ENCODE data around the gene GNAO1. TPM values are rescaled to one million over a fixed set of nuclear protein-coding genes. Genes with fewer than 3 reads are reported as not detected.

The GNAO1 gene
- polyA plus RNA-seq, 4 donors: 0.81 to 8.2 (median 3.2) TPM

DNA sequence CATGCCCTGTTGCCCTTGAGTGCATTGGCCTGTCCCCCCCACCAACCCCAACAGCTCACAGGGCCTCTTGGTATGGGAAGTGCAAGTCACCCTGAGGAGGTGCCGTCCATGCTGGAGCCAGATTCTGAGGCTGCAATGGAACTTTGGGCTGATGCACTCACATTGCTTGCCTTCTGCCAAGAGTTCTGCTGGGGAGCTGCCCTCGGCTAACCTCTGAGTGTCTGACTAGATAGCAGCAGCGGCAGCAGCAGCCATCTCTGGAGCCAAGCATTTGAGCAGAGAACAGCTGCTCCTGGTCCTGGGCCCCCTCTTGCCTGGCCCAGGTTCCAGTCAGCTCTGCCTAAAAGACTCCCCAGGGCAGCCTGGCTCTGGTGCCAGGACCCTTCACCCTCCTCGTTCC lies 61.5 kb downstream of the GNAO1 start:
- peak overlapping the region in 1 of 3 donors; percentile 22 for H3K27ac ChIP-seq (ENCODE audit: low read depth in 1 of 3, low read length in 2 of 3)
- H3K27me3 ChIP-seq (ENCODE audit: control insufficient read depth in 3 of 3, insufficient read depth in 3 of 3, low read length in 3 of 3): no peaks in the 10 kb centered on the region
- H3K9me3 ChIP-seq (ENCODE audit: control insufficient read depth in 2 of 2, insufficient read depth in 1 of 2, low read depth in 1 of 2, low read length in 1 of 2): no peaks in the 10 kb centered on the region
- no peak overlapping the region for H3K4me3 ChIP-seq (ENCODE audit: low read depth in 1 of 3, low read length in 3 of 3)
- DNase-seq (no peak), FAIRE-seq (no peak)
- H3K4me1 ChIP-seq (ENCODE audit: control insufficient read depth in 3 of 3, insufficient read depth in 2 of 3, low read depth in 1 of 3, low read length in 2 of 3): no peaks in the 10 kb centered on the region
- WGBS, 3 donors: 63 to 77% (median 75%) methylated on average over 4 of the region's 4 CpGs
- H3K36me3 ChIP-seq (ENCODE audit: control insufficient read depth in 3 of 3, insufficient read depth in 2 of 3, low read depth in 1 of 3, low read length in 3 of 3): no peaks in the 10 kb centered on the region

DNA sequence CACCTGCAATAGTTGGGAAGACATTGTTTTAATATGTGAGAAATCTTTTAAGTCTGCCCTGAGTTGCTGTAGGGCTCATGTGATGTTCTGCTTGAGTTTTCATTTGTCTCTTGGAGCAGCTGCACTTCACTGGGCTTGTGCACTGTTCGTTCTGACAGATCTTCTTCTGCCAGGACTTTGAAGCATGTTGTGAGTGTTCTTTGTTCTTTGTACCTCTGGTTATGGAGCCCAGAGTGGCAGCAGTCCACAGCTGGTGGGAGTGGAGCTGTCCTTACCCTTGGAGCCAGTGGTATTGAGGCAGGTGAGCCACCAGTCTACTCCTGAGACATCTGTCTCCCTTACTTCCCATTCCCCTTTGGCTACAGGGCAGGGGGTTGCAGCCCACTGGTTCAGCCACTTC lies 64.6 kb downstream of the GNAO1 start:
- Histone ChIP-seq H3K4me1 (ENCODE audit: control insufficient read depth in 3 of 3, insufficient read depth in 2 of 3, low read depth in 1 of 3, low read length in 2 of 3) (peaks cover 0 to 4% (median 0%) of the 10 kb centered on the region in 3 donors), H3K27ac (ENCODE audit: low read depth in 1 of 3, low read length in 2 of 3) (no peak overlapping the region)
- no peak for FAIRE-seq

DNA sequence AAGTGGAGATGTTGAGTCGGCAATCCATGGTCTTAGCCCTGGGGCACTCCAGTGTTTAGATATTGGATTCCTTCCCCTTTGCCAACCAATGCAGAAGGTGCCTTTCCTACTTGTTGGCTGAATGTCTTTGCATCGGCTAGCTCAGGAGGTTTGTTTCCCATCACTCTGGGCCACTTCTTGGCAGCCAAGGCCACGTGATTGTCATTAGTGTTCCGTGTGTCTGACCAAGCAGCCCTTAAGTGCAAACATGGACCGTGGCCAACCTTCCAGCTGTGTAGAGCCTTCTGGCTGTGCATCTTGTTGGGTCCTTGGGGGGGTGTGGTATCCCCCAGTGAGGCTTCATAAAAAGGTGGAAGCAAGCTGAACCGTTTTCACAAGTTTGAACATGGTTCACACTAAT lies 66.0 kb downstream of the GNAO1 start:
- Histone ChIP-seq H3K9me3 (ENCODE audit: control insufficient read depth in 2 of 2, insufficient read depth in 1 of 2, low read depth in 1 of 2, low read length in 1 of 2) (no peaks in the 10 kb centered on the region), H3K36me3 (ENCODE audit: control insufficient read depth in 3 of 3, insufficient read depth in 2 of 3, low read depth in 1 of 3, low read length in 3 of 3) (no peaks in the 10 kb centered on the region), H3K27ac (ENCODE audit: low read depth in 1 of 3, low read length in 2 of 3) (no peak overlapping the region), H3K4me1 (ENCODE audit: control insufficient read depth in 3 of 3, insufficient read depth in 2 of 3, low read depth in 1 of 3, low read length in 2 of 3) (peaks cover 0 to 11% (median 3%) of the 10 kb centered on the region in 3 donors), H3K4me3 (ENCODE audit: low read depth in 1 of 3, low read length in 3 of 3) (no peak overlapping the region), H3K27me3 (ENCODE audit: control insufficient read depth in 3 of 3, insufficient read depth in 3 of 3, low read length in 3 of 3) (no peaks in the 10 kb centered on the region)
- DNase-seq (peak in 1 of 2 donors; percentile 53), FAIRE-seq (no peak)
- WGBS, 3 donors: 62 to 72% (median 67%) methylated on average over 6 of the region's 6 CpGs

More for the DNA sequence above, 64.6 kb downstream of the GNAO1 start:
- 10 to 51% (median 36%) methylated on average over 1 of the region's 1 CpG for WGBS, 3 donors
- Histone ChIP-seq H3K4me3 (ENCODE audit: low read depth in 1 of 3, low read length in 3 of 3) (no peak overlapping the region), H3K9me3 (ENCODE audit: control insufficient read depth in 2 of 2, insufficient read depth in 1 of 2, low read depth in 1 of 2, low read length in 1 of 2) (no peaks in the 10 kb centered on the region), H3K36me3 (ENCODE audit: control insufficient read depth in 3 of 3, insufficient read depth in 2 of 3, low read depth in 1 of 3, low read length in 3 of 3) (no peaks in the 10 kb centered on the region), H3K27me3 (ENCODE audit: control insufficient read depth in 3 of 3, insufficient read depth in 3 of 3, low read length in 3 of 3) (no peaks in the 10 kb centered on the region)
- no peak for DNase-seq

DNA sequence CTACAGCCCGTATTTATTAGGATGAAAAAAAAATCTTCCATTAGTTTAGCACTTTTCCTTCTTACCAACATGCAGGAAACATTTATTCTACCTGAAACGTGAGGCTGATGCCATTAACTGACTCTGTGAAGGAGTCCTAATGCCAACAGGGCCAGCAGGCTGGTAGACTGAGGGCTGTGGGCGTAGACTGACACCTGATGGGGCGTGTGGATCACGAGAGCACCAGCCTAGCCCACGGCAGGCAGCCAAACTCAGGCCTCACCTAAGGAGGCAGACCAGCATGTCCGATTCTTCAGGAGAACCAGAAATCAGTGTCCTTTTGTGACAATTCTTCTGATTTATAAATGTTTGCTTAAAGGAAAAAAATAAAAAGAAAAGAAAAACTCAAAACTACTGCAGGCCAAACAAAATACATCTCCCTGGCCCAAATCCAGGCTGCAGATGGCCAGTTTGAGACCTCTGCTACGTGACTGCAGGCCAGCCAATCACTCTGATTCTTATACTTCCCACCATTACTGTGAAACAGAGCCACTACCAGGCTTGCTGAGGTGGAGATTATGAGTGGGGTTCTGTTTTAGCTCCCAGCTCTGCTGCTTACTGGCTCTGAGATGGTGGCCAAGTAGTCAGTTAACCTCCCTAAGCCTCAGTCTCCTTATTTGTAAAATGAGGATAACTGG lies 66.5 kb downstream of the GNAO1 start:
- 61 to 70% (median 68%) methylated on average over 8 of the region's 8 CpGs for WGBS, 3 donors
- H3K36me3 ChIP-seq (ENCODE audit: control insufficient read depth in 3 of 3, insufficient read depth in 2 of 3, low read depth in 1 of 3, low read length in 3 of 3): no peaks in the 10 kb centered on the region
- H3K9me3 ChIP-seq (ENCODE audit: control insufficient read depth in 2 of 2, insufficient read depth in 1 of 2, low read depth in 1 of 2, low read length in 1 of 2): no peaks in the 10 kb centered on the region
- peaks cover 0 to 15% (median 3%) of the 10 kb centered on the region in 3 donors for H3K4me1 ChIP-seq (ENCODE audit: control insufficient read depth in 3 of 3, insufficient read depth in 2 of 3, low read depth in 1 of 3, low read length in 2 of 3)
- H3K4me3 ChIP-seq (ENCODE audit: low read depth in 1 of 3, low read length in 3 of 3): no peak overlapping the region
- no peaks in the 10 kb centered on the region for H3K27me3 ChIP-seq (ENCODE audit: control insufficient read depth in 3 of 3, insufficient read depth in 3 of 3, low read length in 3 of 3)
- FAIRE-seq (no peak), DNase-seq (peak in 1 of 2 donors; percentile 9)
- H3K27ac ChIP-seq (ENCODE audit: low read depth in 1 of 3, low read length in 2 of 3): peak overlapping the region in 2 of 3 donors; percentile 9 to 67

DNA sequence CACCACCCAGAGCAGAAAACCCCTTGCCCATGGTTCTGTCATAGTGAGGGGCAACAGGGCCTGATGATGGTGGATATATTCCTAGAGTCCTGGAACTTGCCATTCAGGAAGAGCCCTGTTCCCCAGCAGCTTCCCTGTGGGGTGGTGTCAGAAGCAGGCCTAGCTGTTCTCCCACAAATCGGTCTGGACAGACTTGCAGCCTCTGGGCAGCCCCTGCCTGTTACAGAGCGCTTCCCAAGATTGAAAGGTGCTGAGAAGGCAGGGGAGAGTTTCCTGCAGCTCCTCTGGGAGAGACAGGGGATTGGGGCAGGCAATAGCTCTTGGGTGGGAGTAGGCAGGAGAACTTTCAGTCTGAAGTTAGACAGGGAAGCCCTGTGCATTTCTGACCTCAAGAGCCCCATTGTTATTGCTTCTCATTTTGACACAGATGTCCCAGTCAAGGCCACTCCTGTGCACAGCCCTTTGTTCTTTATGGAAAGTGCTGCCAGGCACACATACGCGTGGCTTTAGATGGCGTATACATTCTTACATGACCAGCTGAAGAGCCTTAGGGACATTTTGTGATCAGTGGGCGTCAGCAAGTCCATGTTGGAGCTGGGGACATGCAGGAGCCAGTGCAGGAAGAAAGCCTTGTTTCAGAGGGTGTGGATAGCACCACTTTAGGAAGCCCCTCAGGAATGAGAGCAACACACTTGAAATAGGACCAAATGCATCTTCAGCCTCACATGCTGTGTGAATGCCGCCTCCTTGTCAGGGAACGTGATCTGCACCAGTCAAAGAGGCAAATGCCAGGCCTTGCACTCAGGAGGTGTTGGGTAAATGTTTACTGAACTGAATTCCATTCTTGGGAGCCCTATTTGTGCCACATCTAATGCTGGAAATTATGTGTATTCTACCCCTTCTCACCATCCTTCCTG lies 67.5 kb downstream of the GNAO1 start:
- DNase-seq (no peak), FAIRE-seq (no peak)
- WGBS, 3 donors: 75 to 88% (median 84%) methylated on average over 8 of the region's 8 CpGs
- no peak overlapping the region for H3K4me3 ChIP-seq (ENCODE audit: low read depth in 1 of 3, low read length in 3 of 3)
- H3K9me3 ChIP-seq (ENCODE audit: control insufficient read depth in 2 of 2, insufficient read depth in 1 of 2, low read depth in 1 of 2, low read length in 1 of 2): no peaks in the 10 kb centered on the region
- H3K27ac ChIP-seq (ENCODE audit: low read depth in 1 of 3, low read length in 2 of 3): no peak overlapping the region
- H3K36me3 ChIP-seq (ENCODE audit: control insufficient read depth in 3 of 3, insufficient read depth in 2 of 3, low read depth in 1 of 3, low read length in 3 of 3): no peaks in the 10 kb centered on the region
- peaks cover 0 to 24% (median 3%) of the 10 kb centered on the region in 3 donors for H3K4me1 ChIP-seq (ENCODE audit: control insufficient read depth in 3 of 3, insufficient read depth in 2 of 3, low read depth in 1 of 3, low read length in 2 of 3)
- H3K27me3 ChIP-seq (ENCODE audit: control insufficient read depth in 3 of 3, insufficient read depth in 3 of 3, low read length in 3 of 3): no peaks in the 10 kb centered on the region

DNA sequence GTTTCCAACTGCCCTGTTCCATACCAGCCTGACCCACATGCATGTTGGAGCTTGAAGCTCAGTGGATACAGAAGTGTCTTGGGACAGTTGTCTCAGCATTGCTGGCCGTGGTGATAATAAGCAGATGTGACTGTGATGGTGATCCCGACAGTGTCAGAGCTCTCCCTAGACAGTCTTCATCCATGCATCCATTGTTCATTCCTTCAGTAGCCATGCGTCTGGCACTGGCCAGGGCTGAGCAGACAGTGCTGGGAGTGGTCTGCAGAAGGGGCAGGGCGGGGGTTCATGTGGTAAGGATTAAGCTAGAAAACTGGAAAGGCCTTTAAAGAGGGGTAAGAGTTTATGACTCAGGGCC lies 68.1 kb downstream of the GNAO1 start:
- FAIRE-seq (no peak), DNase-seq (no peak)
- Histone ChIP-seq H3K36me3 (ENCODE audit: control insufficient read depth in 3 of 3, insufficient read depth in 2 of 3, low read depth in 1 of 3, low read length in 3 of 3) (no peaks in the 10 kb centered on the region), H3K27ac (ENCODE audit: low read depth in 1 of 3, low read length in 2 of 3) (no peak overlapping the region), H3K4me3 (ENCODE audit: low read depth in 1 of 3, low read length in 3 of 3) (no peak overlapping the region), H3K4me1 (ENCODE audit: control insufficient read depth in 3 of 3, insufficient read depth in 2 of 3, low read depth in 1 of 3, low read length in 2 of 3) (peaks cover 0 to 30% (median 3%) of the 10 kb centered on the region in 3 donors), H3K27me3 (ENCODE audit: control insufficient read depth in 3 of 3, insufficient read depth in 3 of 3, low read length in 3 of 3) (no peaks in the 10 kb centered on the region), H3K9me3 (ENCODE audit: control insufficient read depth in 2 of 2, insufficient read depth in 1 of 2, low read depth in 1 of 2, low read length in 1 of 2) (no peaks in the 10 kb centered on the region)
- 76 to 85% (median 83%) methylated on average over 4 of the region's 4 CpGs for WGBS, 3 donors

DNA sequence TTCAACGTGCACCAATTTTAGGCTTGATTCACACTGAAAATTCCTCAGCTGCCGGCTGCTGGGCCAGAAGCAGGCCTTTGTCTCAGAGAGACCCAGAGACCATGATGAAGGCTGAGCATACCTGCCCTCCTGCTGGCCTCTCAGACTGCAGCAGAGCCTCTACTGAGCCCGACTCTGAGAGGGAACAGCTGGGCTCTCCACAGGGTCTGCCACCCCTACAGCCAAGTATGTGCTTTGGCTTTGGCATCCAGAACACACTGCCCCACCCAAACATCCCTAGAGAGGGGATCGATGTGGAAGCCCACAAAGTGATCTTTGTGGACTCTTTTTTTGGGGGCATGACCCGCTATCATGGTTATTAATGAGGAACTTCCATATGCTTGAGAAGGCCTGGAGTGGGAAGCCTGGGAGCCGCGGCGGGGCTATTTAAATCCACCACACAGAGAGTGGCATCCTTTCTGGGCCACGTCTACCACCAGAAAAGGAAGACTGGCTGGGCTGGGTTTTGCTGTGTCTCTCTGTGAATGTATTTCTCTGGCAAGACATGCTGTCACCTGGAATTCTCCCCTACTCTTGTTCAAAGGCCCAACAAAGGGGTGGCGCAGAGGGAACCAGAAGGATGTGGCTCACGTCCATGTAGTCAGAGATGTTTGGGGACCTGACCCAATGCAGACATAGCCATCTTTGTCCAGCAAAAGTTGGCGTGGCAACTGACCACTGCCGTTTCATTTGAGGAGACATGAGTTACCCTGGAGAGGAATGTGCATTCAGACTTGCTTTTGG lies 69.3 kb downstream of the GNAO1 start:
- Histone ChIP-seq H3K9me3 (ENCODE audit: control insufficient read depth in 2 of 2, insufficient read depth in 1 of 2, low read depth in 1 of 2, low read length in 1 of 2) (no peaks in the 10 kb centered on the region), H3K27me3 (ENCODE audit: control insufficient read depth in 3 of 3, insufficient read depth in 3 of 3, low read length in 3 of 3) (no peaks in the 10 kb centered on the region), H3K36me3 (ENCODE audit: control insufficient read depth in 3 of 3, insufficient read depth in 2 of 3, low read depth in 1 of 3, low read length in 3 of 3) (no peaks in the 10 kb centered on the region), H3K27ac (ENCODE audit: low read depth in 1 of 3, low read length in 2 of 3) (peak overlapping the region in 1 of 3 donors; percentile 85), H3K4me3 (ENCODE audit: low read depth in 1 of 3, low read length in 3 of 3) (no peak overlapping the region), H3K4me1 (ENCODE audit: control insufficient read depth in 3 of 3, insufficient read depth in 2 of 3, low read depth in 1 of 3, low read length in 2 of 3) (peaks cover 0 to 37% (median 3%) of the 10 kb centered on the region in 3 donors)
- no peak for FAIRE-seq
- 86 to 88% (median 87%) methylated on average over 13 of the region's 13 CpGs for WGBS, 3 donors
- DNase-seq: no peak

DNA sequence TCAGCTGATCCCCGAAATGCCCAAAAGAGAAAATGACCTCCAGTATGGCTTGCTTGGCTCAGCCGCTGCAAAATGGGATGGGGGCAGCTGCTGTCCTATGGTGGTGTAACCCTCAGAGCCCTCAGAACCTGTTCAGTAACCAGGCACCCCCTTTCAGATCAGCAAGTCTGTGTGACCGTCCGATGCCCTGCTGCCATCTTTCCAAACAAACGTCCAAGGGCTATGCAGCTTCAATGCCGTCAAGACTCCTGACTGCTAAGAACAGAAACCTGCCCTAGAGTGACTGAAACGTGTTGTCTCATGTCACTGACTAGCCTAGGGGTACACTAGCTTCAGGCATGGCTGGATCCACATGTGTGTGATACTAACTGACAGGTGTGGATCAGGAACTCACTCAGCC lies 70.4 kb downstream of the GNAO1 start:
- DNase-seq (no peak), FAIRE-seq (no peak)
- no peaks in the 10 kb centered on the region for H3K36me3 ChIP-seq (ENCODE audit: control insufficient read depth in 3 of 3, insufficient read depth in 2 of 3, low read depth in 1 of 3, low read length in 3 of 3)
- no peak overlapping the region for H3K4me3 ChIP-seq (ENCODE audit: low read depth in 1 of 3, low read length in 3 of 3)
- no peaks in the 10 kb centered on the region for H3K27me3 ChIP-seq (ENCODE audit: control insufficient read depth in 3 of 3, insufficient read depth in 3 of 3, low read length in 3 of 3)
- peak overlapping the region; percentile 56 to 85 (median 64) for H3K27ac ChIP-seq (ENCODE audit: low read depth in 1 of 3, low read length in 2 of 3)
- H3K4me1 ChIP-seq (ENCODE audit: control insufficient read depth in 3 of 3, insufficient read depth in 2 of 3, low read depth in 1 of 3, low read length in 2 of 3): peaks cover 0 to 43% (median 3%) of the 10 kb centered on the region in 3 donors
- H3K9me3 ChIP-seq (ENCODE audit: control insufficient read depth in 2 of 2, insufficient read depth in 1 of 2, low read depth in 1 of 2, low read length in 1 of 2): no peaks in the 10 kb centered on the region
- WGBS, 3 donors: 78 to 88% (median 83%) methylated on average over 7 of the region's 7 CpGs
